Left renal pelvis (tissue), 4 donors: ENCODE results near the gene LHFPL3. TPM values are rescaled to one million over a fixed set of nuclear protein-coding genes. Genes with fewer than 3 reads are reported as not detected.

ENCODE experiments used
- DNase-seq, 4 donors: peaks; one replicate each; pipeline ENCODE4 v3.0.0-alpha.2; 2013; ENCODE audit warnings: low read depth in 4 of 4, low spot score in 3 of 4
- polyA plus RNA-seq, 4 donors: library from polyadenylated mRNA; unstranded; fragments of 120-200 nt; gene quantifications; one replicate each; pipeline ENCODE4 v1.2.1, GENCODE V29; 2013; ENCODE audit not compliant: insufficient read length in 4 of 4

Gene LHFPL3
- polyA plus RNA-seq, 4 donors: 0.15 to 8.5 (median 7.3) TPM

- peak; percentile 51 to 64 (median 58) for DNase-seq
Observed at GRCh38 chr7:104883718-104884452, 555.5 kb downstream of the LHFPL3 start.

- no peak for DNase-seq
Observed at GRCh38 chr7:104886651-104887050, 558.2 kb downstream of the LHFPL3 start.

- DNase-seq: no peak
Observed at GRCh38 chr7:104890216-104890615, 561.8 kb downstream of the LHFPL3 start.

GRCh38 chr7:104891949-104892348 is 563.5 kb downstream of the LHFPL3 start:
- no peak for DNase-seq

GRCh38 chr7:104894314-104894713 is 565.9 kb downstream of the LHFPL3 start:
- DNase-seq: no peak

GRCh38 chr7:104894726-104895521 is 566.5 kb downstream of the LHFPL3 start:
- DNase-seq: no peak

- no peak for DNase-seq
Observed at GRCh38 chr7:104895522-104896236, 567.3 kb downstream of the LHFPL3 start.

- no peak for DNase-seq
Observed at GRCh38 chr7:104898434-104898833, 570.0 kb downstream of the LHFPL3 start.

- no peak for DNase-seq
Observed at GRCh38 chr7:104900525-104901239, 572.3 kb downstream of the LHFPL3 start.

- no peak for DNase-seq
Observed at GRCh38 chr7:104901240-104901619, 572.8 kb downstream of the LHFPL3 start.

GRCh38 chr7:104902183-104902582 is 573.8 kb downstream of the LHFPL3 start:
- no peak for DNase-seq

GRCh38 chr7:104903044-104903443 is 574.6 kb downstream of the LHFPL3 start:
- DNase-seq: no peak

- no peak for DNase-seq
Observed at GRCh38 chr7:104903846-104904245, 575.4 kb downstream of the LHFPL3 start.

GRCh38 chr7:104906032-104906431 is 577.6 kb downstream of the LHFPL3 start:
- no peak for DNase-seq

GRCh38 chr7:104906556-104906955 is 578.2 kb downstream of the LHFPL3 start:
- no peak for DNase-seq

- DNase-seq: no peak
Observed at GRCh38 chr7:104908636-104909035, 580.2 kb downstream of the LHFPL3 start.

- no peak for DNase-seq
Observed at GRCh38 chr7:104909096-104909495, 580.7 kb downstream of the LHFPL3 start.

GRCh38 chr7:104914421-104914820 is 586.0 kb downstream of the LHFPL3 start:
- no peak for DNase-seq

GRCh38 chr7:104921596-104921995 is 593.2 kb downstream of the LHFPL3 start:
- DNase-seq: no peak

- no peak for DNase-seq
Observed at GRCh38 chr7:104922182-104923009, 594.0 kb downstream of the LHFPL3 start.
